Parathyroid adenoma (tissue), 2 donors: ENCODE data around the gene SPAG5.

Source experiments
- H2AFZ ChIP-seq: fragments of 300-600 bp; sonication (generic); one replicate; pipeline ENCODE4 v1.7.0; 2017; ENCODE audit warnings: antibody characterized with exemption, mild to moderate bottlenecking
- H3K27ac ChIP-seq: fragments of 300-600 bp; sonication (generic); one replicate; pipeline ENCODE4 v1.7.0; 2017
- H3K27me3 ChIP-seq: fragments of 300-600 bp; sonication (generic); one replicate; pipeline ENCODE4 v1.7.0; 2017; ENCODE audit warnings: low read length; ENCODE audit not compliant: control insufficient read depth, insufficient read depth
- H3K36me3 ChIP-seq: fragments of 300-600 bp; sonication (generic); one replicate; pipeline ENCODE4 v1.7.0; 2017; ENCODE audit warnings: low read length; ENCODE audit not compliant: control insufficient read depth, insufficient read depth
- H3K4me1 ChIP-seq: fragments of 300-600 bp; sonication (generic); one replicate; pipeline ENCODE4 v1.7.0; 2017; ENCODE audit warnings: control low read depth
- H3K4me2 ChIP-seq: fragments of 300-600 bp; sonication (generic); one replicate; pipeline ENCODE4 v1.7.0; 2017; ENCODE audit warnings: low read length
- H3K4me3 ChIP-seq: fragments of 300-600 bp; sonication (generic); one replicate; pipeline ENCODE4 v1.7.0; 2017; ENCODE audit warnings: low read depth, low read length
- H3K79me2 ChIP-seq: fragments of 300-600 bp; sonication (generic); one replicate; pipeline ENCODE4 v1.7.0; 2017; ENCODE audit warnings: control low read depth
- H3K9ac ChIP-seq: fragments of 300-600 bp; sonication (generic); one replicate; pipeline ENCODE4 v1.7.0; 2017; ENCODE audit warnings: mild to moderate bottlenecking
- H3K9me3 ChIP-seq: fragments of 300-600 bp; sonication (generic); one replicate; pipeline ENCODE4 v1.7.0; 2017; ENCODE audit warnings: low read length; ENCODE audit not compliant: control insufficient read depth
- CTCF ChIP-seq: fragments of 300-600 bp; sonication (generic); IDR thresholded peaks from one replicate; pipeline ENCODE4 v1.7.0; 2017; ENCODE audit warnings: antibody characterized with exemption, mild to moderate bottlenecking
- donor health status: primary hyperparathyroidism.

SPAG5 gene

GRCh38 chr17:28547096-28547622 lies 51.7 kb downstream of the SPAG5 start:
- Histone ChIP-seq H3K4me3 (no peak overlapping the region), H3K27ac (no peak overlapping the region), H3K4me1 (peaks cover 7% of the 10 kb centered on the region), H3K27me3 (no peaks in the 10 kb centered on the region), H3K9me3 (no peaks in the 10 kb centered on the region), H3K79me2 (no peaks in the 10 kb centered on the region), H2AFZ (no peak overlapping the region), H3K36me3 (no peaks in the 10 kb centered on the region), H3K4me2 (no peak overlapping the region), H3K9ac (no peak overlapping the region)
- TF ChIP-seq CTCF, result no peak

- Histone ChIP-seq H3K79me2 (no peaks in the 10 kb centered on the region), H3K4me3 (no peak overlapping the region), H3K9ac (no peak overlapping the region), H3K4me1 (no peaks in the 10 kb centered on the region), H3K9me3 (no peaks in the 10 kb centered on the region), H3K27ac (no peak overlapping the region), H3K36me3 (no peaks in the 10 kb centered on the region), H2AFZ (no peak overlapping the region), H3K4me2 (no peak overlapping the region), H3K27me3 (no peaks in the 10 kb centered on the region)
- no peak for TF ChIP-seq CTCF
These were observed 52.9 kb downstream of the SPAG5 start for GRCh38 chr17:28545787-28546415.

GRCh38 chr17:28545141-28545503 lies 53.7 kb downstream of the SPAG5 start:
- no peak overlapping the region for H3K4me3 ChIP-seq
- H3K27ac ChIP-seq, result no peak overlapping the region
- H3K4me1 ChIP-seq, result no peaks in the 10 kb centered on the region
- H3K4me2 ChIP-seq, result no peak overlapping the region
- no peaks in the 10 kb centered on the region for H3K27me3 ChIP-seq
- no peaks in the 10 kb centered on the region for H3K9me3 ChIP-seq
- no peak overlapping the region for H3K9ac ChIP-seq
- no peaks in the 10 kb centered on the region for H3K79me2 ChIP-seq
- no peak for TF ChIP-seq CTCF
- H3K36me3 ChIP-seq, result no peaks in the 10 kb centered on the region
- no peak overlapping the region for H2AFZ ChIP-seq

- Histone ChIP-seq H3K27me3 (no peaks in the 10 kb centered on the region), H3K79me2 (no peaks in the 10 kb centered on the region), H3K4me1 (no peaks in the 10 kb centered on the region), H3K9ac (no peak overlapping the region), H3K27ac (no peak overlapping the region), H3K9me3 (no peaks in the 10 kb centered on the region), H3K4me2 (no peak overlapping the region), H2AFZ (no peak overlapping the region), H3K4me3 (no peak overlapping the region), H3K36me3 (no peaks in the 10 kb centered on the region)
- no peak for TF ChIP-seq CTCF
These were observed 54.3 kb downstream of the SPAG5 start for GRCh38 chr17:28544402-28545140.

GRCh38 chr17:28541439-28541838 lies 57.4 kb downstream of the SPAG5 start:
- Histone ChIP-seq H3K79me2 (no peaks in the 10 kb centered on the region), H3K36me3 (no peaks in the 10 kb centered on the region), H2AFZ (no peak overlapping the region), H3K4me3 (no peak overlapping the region), H3K9me3 (no peaks in the 10 kb centered on the region), H3K9ac (no peak overlapping the region), H3K27me3 (no peaks in the 10 kb centered on the region), H3K27ac (no peak overlapping the region), H3K4me2 (no peak overlapping the region), H3K4me1 (no peaks in the 10 kb centered on the region)
- no peak for TF ChIP-seq CTCF
